ENCODE data around the gene SH3GL2.

Gene SH3GL2

DNA sequence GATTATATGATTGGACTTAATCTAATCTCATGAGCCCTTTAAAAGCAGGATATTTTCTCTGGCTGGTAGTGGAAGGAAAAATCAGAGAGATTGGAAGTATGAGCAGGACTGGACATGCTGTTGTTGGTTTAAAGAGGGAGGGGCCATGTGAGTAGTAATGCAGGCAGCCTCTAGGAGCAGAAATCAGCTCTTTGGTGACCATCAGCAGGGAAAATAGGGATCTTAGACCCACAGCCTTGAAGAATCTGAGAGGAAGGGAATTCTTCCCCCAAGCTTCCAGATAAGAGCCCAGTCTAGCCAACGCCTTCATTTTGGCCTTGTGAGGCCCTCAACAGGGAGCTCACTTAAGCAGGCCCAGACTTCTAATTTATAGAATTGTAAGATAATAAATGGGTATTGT is 9.5 kb downstream of the SH3GL2 start:
- no peak for DNase-seq
- TF ChIP-seq POLR2A (IDR thresholded peaks at IDR 0.05; ENCODE audit: low read length): no peak

DNA sequence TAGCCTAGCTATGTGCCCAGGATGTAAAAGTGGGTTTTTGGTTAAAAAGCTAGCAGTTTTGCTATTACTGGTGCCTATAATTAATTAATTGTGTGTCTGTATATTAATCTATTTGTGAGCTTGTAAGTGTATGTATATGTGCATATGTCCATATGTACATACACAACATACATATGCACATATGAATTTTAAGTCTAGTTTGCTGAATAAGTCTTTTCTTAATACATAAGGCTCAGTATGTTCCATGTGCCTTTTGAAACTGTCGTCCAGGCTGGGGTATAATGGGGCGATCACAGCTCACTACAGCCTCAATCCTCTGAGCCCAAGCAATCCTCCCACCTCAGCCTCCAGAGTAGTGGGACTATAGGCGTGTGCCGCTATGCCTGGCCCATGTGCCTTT is 10.1 kb downstream of the SH3GL2 start:
- no peak for TF ChIP-seq POLR2A (IDR thresholded peaks at IDR 0.05; ENCODE audit: low read length)
- TF ChIP-seq GATA1 (IDR thresholded peaks at IDR 0.05; ENCODE audit: low read depth, low read length): no peak
- no peak for DNase-seq

DNA sequence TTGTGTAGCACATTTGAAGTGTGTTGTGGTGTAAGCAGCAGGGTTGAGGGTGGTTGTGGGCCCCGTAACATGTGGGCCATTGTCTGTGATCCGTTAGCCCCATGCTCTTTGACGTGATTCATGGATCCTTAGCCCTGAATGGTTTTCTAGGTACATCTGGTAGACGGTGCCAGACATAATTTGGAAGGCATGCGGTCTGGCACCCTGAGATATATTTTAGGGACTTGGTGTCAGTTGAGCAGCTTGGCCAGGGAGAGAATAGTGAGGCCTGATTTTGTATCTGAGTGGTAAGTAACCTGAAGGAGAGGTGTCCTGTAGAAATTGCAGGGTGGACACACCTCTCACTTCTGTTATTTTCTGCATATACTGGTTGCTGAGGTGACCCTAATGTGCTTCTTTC is 10.9 kb downstream of the SH3GL2 start:
- no peak for DNase-seq
- TF ChIP-seq GATA1 (IDR thresholded peaks at IDR 0.05; ENCODE audit: low read depth, low read length) (no peak), POLR2A (IDR thresholded peaks at IDR 0.05; ENCODE audit: low read length) (no peak)

DNA sequence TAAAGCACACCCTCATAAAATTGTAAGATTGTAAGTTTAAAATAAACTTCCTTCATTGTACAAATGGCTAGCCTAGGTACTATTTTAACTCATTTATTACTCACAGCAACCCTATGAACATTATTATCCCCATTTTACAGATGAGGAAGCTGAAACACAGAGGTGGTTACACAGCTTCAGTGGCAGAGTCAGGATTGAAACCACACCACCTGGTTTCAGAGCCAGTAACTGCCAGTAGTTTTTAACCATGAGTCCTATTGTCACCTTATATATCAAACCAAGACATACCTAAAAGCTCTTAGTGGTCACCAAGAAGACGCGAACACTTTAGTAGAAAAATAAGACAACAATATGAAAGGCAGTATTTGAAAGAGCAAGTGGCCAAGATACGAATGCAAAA is 16.1 kb downstream of the SH3GL2 start:
- TF ChIP-seq GATA1 (IDR thresholded peaks at IDR 0.05; ENCODE audit: low read depth, low read length) (no peak), POLR2A (IDR thresholded peaks at IDR 0.05; ENCODE audit: low read length) (no peak)

DNA sequence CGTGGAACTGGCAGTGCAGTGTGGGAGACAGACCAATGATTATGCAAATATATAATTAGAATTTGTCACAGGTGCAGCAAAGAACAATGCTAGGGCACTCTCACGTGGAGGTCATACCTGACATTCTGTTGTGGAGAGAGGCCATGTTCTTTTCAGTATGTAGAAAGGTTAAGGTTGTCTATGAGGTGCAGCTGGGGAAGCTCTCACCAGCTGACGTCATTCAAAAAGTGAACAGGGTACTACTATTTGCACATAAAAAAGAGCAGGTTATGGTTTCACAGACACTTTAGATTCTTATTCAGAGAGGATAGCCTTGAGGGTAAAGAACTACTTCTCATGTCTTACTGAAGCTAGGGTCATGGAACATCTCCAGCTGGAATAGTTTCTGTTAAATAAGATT is 19.1 kb downstream of the SH3GL2 start:
- TF ChIP-seq POLR2A (IDR thresholded peaks at IDR 0.05; ENCODE audit: low read length): no peak
- TF ChIP-seq GATA1 (IDR thresholded peaks at IDR 0.05; ENCODE audit: low read depth, low read length): no peak
- DNase-seq: no peak

More for the DNA sequence above, 16.1 kb downstream of the SH3GL2 start:
- no peak for DNase-seq

DNA sequence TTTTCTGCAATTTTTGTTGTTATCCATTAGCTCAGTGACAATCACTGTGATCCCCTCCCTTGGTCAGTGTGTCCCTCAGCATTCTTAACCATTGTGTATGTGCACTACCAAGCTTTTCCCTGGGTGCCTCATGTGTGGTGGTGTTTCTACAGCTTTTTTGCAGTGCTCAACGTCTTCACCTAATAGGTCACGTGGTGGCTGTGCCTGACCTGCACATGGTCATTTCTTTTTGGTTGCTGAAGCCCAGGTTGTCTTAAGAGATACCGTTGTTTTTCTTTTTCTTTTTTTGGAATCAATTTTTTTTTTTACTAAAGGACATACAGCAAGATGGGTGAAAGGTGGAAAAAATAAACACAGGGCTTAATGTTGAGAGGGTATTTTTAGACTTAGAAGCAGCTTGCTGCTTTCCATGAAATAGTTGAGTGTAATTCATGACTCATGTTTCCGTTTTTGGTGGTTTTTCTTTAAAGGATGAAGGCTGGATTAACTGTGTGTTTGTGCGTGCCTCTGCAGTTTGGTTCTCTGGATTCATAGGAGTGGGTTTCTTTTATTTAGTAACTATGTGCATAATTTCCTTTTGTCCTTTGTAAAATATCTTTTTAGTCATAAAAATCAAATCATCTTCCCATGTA is 22.2 kb downstream of the SH3GL2 start:
- TF ChIP-seq GATA1 (IDR thresholded peaks at IDR 0.05; ENCODE audit: low read depth, low read length) (no peak), POLR2A (IDR thresholded peaks at IDR 0.05; ENCODE audit: low read length) (no peak)
- no peak for DNase-seq

DNA sequence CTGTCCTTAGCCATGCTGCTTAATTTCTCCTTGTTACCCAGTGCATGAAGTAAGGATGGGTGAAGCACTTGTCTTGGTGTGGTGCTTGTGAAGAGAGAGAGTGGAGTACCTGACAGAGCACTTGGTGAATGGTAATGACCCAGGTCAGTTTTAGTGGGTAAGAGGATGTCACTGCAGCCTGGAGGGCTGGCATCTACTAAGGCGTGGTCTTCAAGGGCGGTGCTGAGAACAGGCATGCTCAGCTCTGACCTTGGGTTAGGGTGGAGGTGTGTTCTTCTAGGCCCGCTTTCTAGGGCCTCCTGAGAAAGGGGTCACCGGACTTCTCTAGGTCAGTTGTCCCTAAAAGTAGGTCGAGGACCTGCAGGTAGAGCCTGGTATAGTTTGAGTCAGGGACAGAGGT is 25.7 kb downstream of the SH3GL2 start:
- TF ChIP-seq POLR2A (IDR thresholded peaks at IDR 0.05; ENCODE audit: low read length): no peak
- TF ChIP-seq GATA1 (IDR thresholded peaks at IDR 0.05; ENCODE audit: low read depth, low read length): no peak
- DNase-seq: no peak

DNA sequence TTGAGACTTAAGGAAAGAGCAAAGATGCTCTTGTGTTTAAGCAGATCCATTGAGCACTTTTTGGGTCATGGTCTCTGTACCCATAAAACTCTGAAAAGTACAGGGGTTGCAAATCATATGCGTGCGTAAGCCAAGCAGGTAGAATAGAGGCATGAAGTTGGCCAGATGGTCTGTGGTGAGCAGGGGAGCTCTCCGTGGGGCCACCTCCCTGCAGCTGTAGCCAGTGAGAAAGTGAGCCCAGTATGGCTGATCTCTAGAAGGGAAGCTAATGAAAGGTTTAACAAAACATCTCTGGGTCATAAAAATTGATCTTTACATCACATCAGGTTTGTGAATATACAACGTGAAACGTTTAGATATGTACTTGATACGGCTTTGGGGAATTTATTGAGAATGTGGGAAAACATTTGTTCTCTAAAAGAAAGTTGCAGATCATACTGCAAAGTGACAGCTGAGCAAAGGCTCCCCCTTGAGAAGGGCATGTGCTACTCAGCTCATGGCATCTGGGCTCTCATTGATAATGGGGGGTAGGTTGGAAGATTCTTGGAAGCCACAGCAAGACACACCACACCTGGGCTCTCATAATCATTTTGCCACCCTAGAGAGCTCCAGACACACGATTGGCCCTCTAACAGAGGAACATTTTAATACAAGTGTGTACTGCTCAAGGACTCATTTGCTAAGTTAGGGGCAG is 30.6 kb downstream of the SH3GL2 start:
- DNase-seq: no peak

DNA sequence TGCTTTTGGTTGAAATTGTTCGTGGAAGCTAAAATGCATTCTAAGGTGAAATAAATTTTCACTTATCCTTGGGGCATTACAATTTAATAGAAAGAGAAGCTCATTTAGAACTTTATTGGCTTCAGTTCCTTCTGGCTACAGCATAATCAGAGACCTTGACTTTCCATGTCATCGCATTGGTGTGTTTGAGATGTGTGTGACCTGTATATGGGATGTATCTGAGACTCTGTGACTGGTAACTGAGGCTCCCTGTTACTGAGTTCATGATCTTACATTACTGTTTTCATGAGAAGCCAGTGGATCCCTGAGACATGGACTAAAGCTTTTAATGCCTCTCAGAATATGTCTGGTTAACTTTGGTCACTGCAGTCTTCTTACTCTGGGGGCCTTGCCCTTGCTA is 32.5 kb downstream of the SH3GL2 start:
- no peak for DNase-seq
- TF ChIP-seq GATA1 (IDR thresholded peaks at IDR 0.05; ENCODE audit: low read depth, low read length) (no peak), POLR2A (IDR thresholded peaks at IDR 0.05; ENCODE audit: low read length) (no peak)

More for the DNA sequence above, 30.6 kb downstream of the SH3GL2 start:
- TF ChIP-seq POLR2A (IDR thresholded peaks at IDR 0.05; ENCODE audit: low read length): no peak
- no peak for TF ChIP-seq GATA1 (IDR thresholded peaks at IDR 0.05; ENCODE audit: low read depth, low read length)

DNA sequence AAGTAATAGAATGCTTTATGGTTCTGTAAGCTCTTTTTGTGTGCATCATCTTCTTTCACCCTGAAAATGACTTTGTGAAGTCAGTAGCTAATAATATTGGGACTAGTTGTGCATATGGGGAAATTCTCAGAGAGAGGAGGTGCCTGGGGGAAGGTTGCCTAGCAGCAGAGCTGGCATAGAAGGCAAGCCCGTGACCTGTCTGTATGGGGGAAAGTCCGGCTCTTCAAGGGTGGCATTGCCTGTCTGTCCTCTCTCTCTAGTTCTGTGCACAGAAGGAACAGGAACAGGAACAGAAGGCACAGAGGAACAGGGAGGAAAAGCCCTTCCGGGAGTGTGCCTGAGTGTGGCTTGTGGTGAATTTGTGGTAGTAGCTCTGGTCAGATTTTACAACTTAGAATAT is 33.1 kb downstream of the SH3GL2 start:
- DNase-seq: no peak
- no peak for TF ChIP-seq POLR2A (IDR thresholded peaks at IDR 0.05; ENCODE audit: low read length)
- TF ChIP-seq GATA1 (IDR thresholded peaks at IDR 0.05; ENCODE audit: low read depth, low read length): no peak

DNA sequence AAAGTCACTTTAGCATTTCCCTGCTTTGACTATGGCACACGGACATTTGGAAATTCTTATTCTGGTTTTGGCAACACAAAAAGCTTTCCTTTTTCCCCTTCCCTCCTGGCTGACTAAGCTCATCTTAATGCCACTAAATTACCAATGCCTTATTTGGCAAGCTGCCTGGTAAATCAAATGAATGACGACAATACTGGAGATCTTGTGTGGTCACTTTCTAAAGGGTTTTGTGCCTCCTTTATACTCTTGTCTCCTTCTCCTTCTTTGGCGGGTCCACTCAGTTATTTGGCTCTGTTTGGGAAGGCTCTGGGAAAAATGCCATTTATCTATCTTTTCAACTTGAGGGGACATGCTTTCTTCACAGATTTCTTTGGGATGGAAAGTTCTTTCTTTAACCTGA is 34.9 kb downstream of the SH3GL2 start:
- DNase-seq: no peak
- TF ChIP-seq GATA1 (IDR thresholded peaks at IDR 0.05; ENCODE audit: low read depth, low read length) (no peak), POLR2A (IDR thresholded peaks at IDR 0.05; ENCODE audit: low read length) (no peak)

DNA sequence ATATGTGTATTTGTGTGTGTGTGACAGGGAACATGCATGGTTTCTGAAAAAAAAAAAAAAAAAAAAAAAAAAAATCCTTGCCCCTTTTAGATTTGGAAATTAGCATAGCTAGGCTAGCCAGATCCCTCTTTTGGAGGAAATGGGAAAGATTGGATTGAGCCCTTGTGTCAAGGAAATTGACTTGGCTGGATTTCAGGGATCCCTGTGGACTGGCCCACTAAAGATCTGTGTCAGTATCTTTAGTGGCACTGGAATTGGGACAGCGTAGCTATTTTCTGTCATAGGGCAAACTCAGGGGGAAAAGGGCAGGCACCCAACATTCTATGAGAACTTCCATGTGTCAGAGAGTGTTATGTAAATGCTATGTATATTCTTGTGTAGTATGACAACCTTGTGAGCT is 35.4 kb downstream of the SH3GL2 start:
- DNase-seq: no peak
- TF ChIP-seq GATA1 (IDR thresholded peaks at IDR 0.05; ENCODE audit: low read depth, low read length): no peak
- no peak for TF ChIP-seq POLR2A (IDR thresholded peaks at IDR 0.05; ENCODE audit: low read length)

DNA sequence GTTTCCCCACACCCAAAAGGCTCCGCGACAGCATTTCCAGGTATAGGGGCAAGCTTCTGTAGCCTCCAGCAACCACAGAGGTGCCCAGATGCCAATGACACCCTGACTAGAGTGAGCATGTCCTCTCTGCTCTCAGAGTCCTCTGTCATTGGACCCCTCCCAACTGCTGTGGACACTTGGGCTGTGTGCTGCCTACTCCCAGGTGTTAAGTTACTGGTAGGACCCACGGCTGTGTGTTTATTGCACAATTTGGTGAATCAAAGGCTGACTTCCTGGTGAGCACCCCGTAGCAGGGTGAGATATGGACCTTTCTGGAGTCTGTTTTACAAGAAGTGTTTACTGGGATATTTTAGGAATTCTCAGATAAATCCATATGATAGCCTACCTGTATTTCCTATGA is 36.0 kb downstream of the SH3GL2 start:
- no peak for DNase-seq
- TF ChIP-seq GATA1 (IDR thresholded peaks at IDR 0.05; ENCODE audit: low read depth, low read length) (no peak), POLR2A (IDR thresholded peaks at IDR 0.05; ENCODE audit: low read length) (no peak)

DNA sequence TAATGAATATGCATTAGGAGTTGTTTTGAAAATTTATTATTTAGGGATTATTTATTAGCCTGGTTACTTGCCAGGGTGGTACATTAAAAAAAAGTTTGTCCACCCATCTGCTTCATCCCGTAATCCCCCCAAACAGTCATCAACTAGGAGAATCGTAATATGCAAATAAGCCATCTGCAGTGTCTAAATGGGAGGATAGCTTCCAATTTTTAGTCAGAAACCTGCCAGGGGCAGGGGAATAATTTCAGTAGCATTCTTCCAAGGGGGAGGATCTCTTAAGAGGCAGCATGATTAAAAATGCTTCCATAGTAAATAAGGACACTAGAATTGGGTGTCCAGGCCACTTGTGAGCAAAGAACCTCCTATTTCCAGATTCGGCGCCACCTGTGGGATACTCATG is 43.3 kb downstream of the SH3GL2 start:
- no peak for TF ChIP-seq GATA1 (IDR thresholded peaks at IDR 0.05; ENCODE audit: low read depth, low read length)
- no peak for TF ChIP-seq POLR2A (IDR thresholded peaks at IDR 0.05; ENCODE audit: low read length)

DNA sequence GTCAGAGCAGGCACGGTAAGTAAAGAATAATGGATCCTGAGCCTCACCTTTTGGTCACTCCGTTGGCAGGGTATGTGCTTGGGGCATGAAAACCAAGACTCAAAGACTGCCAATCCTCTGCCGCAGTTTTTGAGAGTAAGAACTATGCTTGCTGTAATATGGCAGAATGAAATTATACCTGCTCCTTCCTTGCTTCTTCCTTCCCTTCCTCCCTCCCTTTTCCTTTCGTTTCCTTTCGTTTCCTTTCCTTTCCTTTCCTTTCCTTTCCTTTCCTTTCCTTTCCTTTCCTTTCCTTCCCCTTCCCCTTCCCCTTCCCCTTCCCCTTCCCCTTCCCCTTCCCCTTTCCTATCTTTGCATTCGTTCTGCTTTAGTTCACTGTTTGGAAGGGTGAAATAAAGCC is 43.9 kb downstream of the SH3GL2 start:
- DNase-seq: no peak
- TF ChIP-seq GATA1 (IDR thresholded peaks at IDR 0.05; ENCODE audit: low read depth, low read length) (no peak), POLR2A (IDR thresholded peaks at IDR 0.05; ENCODE audit: low read length) (no peak)

More for the DNA sequence above, 43.3 kb downstream of the SH3GL2 start:
- DNase-seq: no peak

All from erythroblast (primary cell).